ENCODE measurements around the gene MOB3C.

Gene MOB3C

DNA sequence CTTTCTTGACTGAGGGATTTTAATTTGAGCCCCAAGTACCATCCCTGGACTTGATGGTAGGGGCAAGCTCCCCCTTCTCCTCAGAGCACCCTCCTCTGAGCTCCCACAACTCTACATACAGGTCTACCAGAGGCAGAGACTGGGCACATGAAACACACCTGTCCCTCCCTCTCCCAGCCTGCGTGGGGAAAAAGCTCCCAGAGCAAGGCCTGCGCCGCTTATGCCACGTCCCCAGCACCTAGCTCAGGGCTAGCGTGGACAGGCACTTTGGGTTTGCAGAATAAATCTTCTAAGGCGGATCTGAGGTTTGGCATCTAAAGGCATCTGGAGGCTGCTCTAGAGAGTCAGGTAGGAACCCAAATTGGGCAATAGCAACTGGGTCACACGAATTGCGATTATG, 57.6 kb downstream of the MOB3C start:
- Histone ChIP-seq H3K4me3 (ENCODE audit: low read length in 2 of 2) (no peak overlapping the region), H3K36me3 (ENCODE audit: control insufficient read depth in 2 of 2, insufficient read depth in 2 of 2, low read length in 2 of 2) (peaks cover 35 to 42% of the 10 kb centered on the region in 2 donors), H3K9me3 (ENCODE audit: control insufficient read depth in 2 of 2, low read length in 2 of 2) (no peaks in the 10 kb centered on the region), H3K9ac (ENCODE audit: low read depth in 1 of 2, low read length in 2 of 2) (no peak overlapping the region), H3K27ac (ENCODE audit: low read depth in 2 of 2, low read length in 2 of 2) (no peak overlapping the region), H3K27me3 (ENCODE audit: control insufficient read depth in 2 of 2, insufficient read depth in 2 of 2, low read length in 2 of 2) (no peaks in the 10 kb centered on the region), H3K4me1 (ENCODE audit: control insufficient read depth in 2 of 2, insufficient read depth in 2 of 2, low read length in 2 of 2) (no peaks in the 10 kb centered on the region)

DNA sequence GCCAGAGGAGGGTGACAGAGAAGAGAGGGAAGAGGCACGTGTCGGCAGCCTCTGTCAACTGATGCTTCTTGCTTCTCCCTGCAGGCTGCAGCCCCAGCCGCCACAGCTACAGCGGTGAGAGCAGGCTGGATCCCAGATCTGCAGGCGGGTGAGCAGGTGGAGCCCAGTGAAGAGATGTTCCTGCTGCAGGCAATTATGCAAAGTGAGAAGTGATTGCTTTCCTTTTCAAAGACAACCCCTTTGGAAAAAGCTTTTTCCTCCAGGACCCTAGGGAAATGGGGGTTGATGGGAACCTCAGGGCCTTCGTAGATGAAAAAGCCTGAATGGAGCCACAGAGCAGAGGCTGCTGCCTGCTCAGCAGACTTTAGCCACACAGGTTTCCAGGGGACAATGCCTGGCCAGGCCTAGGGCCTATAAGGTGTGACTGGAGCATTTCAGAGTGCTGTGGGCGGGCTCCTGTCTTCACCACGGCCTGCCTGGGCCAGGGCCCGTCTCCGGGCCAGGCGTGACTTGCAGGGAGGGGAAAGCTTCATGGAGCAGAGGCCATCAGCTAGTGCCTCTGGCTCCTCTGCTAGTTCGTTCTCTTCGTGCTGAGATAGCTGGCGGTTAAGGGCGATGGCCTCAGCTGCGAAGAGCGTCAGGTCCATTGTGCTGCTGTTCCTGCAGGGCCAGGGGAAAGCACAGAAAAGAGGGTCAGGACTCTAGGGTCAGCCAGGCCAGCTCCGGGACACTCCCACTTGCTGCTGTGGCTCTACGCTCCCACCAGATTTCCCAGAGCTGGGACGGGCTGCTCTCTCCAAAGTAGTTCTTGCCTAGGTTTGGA, 58.3 kb downstream of the MOB3C start:
- no peak overlapping the region for H3K4me3 ChIP-seq (ENCODE audit: low read length in 2 of 2)
- no peak overlapping the region for H3K27ac ChIP-seq (ENCODE audit: low read depth in 2 of 2, low read length in 2 of 2)
- H3K9me3 ChIP-seq (ENCODE audit: control insufficient read depth in 2 of 2, low read length in 2 of 2), result no peaks in the 10 kb centered on the region
- no peaks in the 10 kb centered on the region for H3K4me1 ChIP-seq (ENCODE audit: control insufficient read depth in 2 of 2, insufficient read depth in 2 of 2, low read length in 2 of 2)
- H3K9ac ChIP-seq (ENCODE audit: low read depth in 1 of 2, low read length in 2 of 2), result no peak overlapping the region
- peaks cover 34 to 42% of the 10 kb centered on the region in 2 donors for H3K36me3 ChIP-seq (ENCODE audit: control insufficient read depth in 2 of 2, insufficient read depth in 2 of 2, low read length in 2 of 2)
- H3K27me3 ChIP-seq (ENCODE audit: control insufficient read depth in 2 of 2, insufficient read depth in 2 of 2, low read length in 2 of 2), result no peaks in the 10 kb centered on the region
